NCI-H524 treated with DMSO at 0.1 percent for 48 hours (cell line): Measurements from ENCODE around the gene PBOV1.

Experiments used
- DNase-seq: peaks from one replicate; lab custom pipeline; 2025; lab: John Stamatoyannopoulos, UW

The PBOV1 gene

DNA sequence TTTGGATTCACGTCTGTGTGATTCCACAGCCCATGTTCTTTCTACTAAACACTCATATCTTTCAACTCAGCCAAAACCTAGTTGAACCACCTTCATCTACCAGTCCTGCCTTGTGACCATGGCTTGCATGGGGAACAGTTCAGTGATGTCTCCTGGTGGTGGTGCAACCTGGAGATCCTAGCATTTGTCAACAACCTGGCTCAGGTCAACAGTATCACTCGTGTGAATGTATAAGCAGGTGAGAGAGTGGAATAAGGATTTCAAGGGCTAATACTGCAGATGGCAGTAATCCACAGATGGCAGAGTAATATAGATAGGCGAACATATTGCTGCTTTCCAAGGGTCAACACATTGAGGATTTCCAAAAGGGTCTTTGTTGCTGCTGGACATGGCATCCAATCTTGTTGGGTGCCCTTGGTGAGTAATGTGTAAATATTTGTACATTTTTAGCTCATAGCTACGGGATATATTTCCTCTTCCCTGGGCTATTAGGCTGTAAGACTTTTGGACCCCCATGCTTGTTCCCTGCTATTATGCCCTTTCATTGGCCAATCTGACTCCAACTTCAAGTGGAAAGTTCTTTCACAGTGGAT, 13.4 kb downstream of the PBOV1 start:
- peak; percentile 11 for DNase-seq

GRCh38 chr6:138204303-138204702, 14.0 kb downstream of the PBOV1 start:
- no peak for DNase-seq

- DNase-seq = no peak
Observed at GRCh38 chr6:138203315-138203714, 15.0 kb downstream of the PBOV1 start.

- DNase-seq = no peak
Observed at GRCh38 chr6:138201836-138202235, 16.5 kb downstream of the PBOV1 start.

- DNase-seq = no peak
Observed at GRCh38 chr6:138198430-138199091, 19.7 kb downstream of the PBOV1 start.

GRCh38 chr6:138197570-138197969, 20.7 kb downstream of the PBOV1 start:
- no peak for DNase-seq

DNA sequence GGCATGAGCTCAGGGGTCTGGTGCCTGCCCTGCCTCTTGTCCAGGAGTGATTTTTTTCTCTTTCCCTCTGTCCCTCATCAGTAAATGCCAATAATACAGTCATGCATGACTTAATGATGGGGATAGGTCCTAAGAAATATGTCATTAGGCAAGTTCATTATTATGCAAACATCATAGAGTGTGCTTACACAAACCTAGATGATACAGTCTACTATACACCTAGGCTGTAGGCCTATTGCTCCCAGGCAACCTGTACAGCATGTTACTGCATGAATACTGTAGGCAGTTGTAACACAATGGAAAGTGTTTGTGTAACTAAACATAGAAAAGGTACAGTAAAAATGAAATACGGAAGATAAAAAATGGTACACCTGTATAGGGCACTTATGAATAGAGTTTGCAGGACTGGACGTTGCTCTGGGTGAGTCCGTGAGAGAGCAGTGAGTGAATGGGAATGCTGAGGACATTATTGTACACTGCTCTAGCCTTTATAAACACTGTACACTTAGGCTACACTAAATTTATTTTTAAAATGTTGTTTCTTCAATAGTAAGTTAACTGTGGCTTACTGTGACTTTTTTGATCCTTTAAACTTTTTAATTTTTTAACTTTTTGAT, 22.1 kb downstream of the PBOV1 start:
- no peak for DNase-seq

GRCh38 chr6:138194287-138194686, 24.0 kb downstream of the PBOV1 start:
- no peak for DNase-seq

DNA sequence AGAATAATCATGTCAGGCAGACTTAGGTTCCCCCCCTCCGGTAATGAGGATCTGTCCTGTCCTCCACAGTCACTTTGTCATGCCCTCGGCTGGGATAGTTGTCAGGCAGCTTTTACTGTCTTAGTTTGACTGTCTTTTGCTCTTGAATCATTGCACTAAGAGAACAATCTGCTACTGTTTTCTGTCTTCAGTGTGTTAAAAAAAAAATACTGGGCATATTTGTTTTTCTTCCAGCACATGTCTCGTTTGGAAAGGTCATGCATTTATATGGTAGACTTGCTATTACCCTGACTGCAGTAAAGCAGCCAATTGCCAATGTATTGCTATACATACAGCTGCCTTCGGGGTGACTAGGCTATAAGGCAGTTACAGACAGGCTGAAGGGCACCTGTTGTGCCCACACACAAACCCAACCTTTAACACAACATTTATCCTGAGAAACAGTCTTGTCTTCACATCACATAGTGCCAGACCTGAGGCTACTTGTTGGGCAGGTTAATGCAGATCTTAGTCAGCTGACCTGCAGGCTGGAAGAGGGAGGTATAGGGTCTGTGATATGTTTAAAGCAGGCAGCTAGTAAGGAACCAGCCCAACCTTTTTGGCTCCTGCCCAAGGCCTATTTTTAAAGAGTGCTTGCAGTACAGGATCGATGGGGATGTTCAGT, 29.9 kb downstream of the PBOV1 start:
- DNase-seq = no peak

- no peak for DNase-seq
Observed at GRCh38 chr6:138187156-138187555, 31.1 kb downstream of the PBOV1 start.

GRCh38 chr6:138184230-138184629, 34.1 kb downstream of the PBOV1 start:
- DNase-seq = no peak

DNA sequence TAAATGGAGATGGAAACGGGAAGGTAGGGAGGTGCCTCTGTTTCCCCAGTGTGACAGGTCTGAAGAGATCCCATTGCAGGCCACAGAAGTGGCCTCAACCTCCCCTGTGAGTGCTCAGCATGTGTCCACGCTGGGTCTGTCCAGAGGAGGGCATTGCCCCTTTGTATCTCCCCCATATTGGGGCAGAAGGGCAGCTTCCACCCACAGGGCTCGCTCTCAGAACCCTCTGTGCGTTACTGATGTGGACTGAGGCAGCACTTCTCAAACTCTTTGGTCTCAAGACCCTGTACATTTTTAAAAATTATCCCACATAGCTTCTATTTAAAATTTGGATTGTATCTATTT, 34.5 kb downstream of the PBOV1 start:
- no peak for DNase-seq

GRCh38 chr6:138182939-138183789, 35.1 kb downstream of the PBOV1 start:
- no peak for DNase-seq

DNA sequence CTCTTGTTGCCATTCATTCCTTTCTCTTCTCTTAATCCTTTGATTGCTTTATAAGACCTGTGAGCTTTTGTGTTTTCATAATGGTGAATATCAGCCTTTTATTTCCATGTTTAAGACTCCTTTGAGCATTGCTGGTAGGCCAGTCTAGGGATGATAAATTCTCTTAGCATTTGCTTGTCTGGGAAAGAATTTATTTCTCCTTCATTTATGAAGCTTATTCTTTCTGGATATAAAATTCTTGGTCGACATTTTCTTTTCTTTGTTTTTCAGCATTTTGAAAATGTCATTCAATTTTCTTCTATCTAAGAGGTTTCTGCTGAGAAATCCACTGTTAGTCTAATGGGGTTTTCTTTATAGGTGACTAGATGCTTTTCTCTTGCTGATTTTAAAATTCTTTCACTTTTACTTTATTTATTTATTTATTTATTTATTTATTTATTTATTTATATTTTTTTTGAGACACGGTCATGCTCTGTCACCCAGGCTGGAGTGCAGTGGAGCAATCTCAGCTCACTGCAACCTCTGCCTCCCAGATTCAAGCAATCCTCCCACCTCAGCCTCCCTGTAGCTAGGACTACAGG, 41.5 kb downstream of the PBOV1 start:
- DNase-seq = no peak

DNA sequence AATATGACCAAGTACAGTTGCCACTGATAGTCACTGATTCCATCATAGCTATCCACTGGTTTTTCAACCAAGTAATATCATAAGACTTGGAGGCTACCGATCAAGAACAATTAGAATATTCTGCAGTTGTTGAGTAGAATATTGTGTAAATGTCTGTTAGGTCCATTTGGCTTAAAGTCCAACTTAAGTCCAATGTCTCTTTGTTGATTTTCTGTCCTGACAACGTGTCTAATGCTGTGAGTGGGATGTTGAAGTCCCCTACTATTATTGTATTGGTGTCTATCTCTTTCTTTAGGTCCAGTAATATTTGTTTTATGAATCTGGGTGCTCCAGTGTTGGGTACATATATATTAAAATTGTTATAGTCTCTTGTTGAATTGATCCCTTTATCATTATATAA, 42.7 kb downstream of the PBOV1 start:
- no peak for DNase-seq
